ENCODE results near the gene ARID3B.

DNA sequence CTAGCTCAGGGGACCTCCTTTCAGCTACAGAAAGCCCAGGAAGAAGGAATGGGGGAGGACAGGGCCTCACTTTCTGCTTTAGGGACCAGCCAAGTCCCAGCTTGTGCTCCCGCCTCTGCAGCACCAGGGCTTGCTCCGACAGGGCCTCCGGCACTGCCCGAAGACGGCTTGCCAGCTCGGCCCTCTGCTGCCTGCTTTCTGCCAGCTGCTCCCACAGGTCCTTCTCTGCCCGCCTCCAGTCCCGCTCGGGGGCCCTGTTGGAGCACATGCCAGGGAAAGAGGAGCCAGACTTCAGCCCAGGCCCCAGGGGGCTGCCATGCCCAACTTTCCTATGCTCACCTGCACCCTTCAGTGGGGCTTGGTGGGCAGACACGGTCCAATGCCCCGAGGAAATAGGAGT lies 70.3 kb downstream of the ARID3B start:
- TF ChIP-seq, protein P1, sequence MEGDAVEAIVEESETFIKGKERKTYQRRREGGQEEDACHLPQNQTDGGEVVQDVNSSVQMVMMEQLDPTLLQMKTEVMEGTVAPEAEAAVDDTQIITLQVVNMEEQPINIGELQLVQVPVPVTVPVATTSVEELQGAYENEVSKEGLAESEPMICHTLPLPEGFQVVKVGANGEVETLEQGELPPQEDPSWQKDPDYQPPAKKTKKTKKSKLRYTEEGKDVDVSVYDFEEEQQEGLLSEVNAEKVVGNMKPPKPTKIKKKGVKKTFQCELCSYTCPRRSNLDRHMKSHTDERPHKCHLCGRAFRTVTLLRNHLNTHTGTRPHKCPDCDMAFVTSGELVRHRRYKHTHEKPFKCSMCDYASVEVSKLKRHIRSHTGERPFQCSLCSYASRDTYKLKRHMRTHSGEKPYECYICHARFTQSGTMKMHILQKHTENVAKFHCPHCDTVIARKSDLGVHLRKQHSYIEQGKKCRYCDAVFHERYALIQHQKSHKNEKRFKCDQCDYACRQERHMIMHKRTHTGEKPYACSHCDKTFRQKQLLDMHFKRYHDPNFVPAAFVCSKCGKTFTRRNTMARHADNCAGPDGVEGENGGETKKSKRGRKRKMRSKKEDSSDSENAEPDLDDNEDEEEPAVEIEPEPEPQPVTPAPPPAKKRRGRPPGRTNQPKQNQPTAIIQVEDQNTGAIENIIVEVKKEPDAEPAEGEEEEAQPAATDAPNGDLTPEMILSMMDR (IDR thresholded peaks at IDR 0.05), result no peak
- no peak for TF ChIP-seq POLR2A (IDR thresholded peaks at IDR 0.05)

Data from testis (tissue), 2 donors.